ENCODE results near the gene KRT85. TPM values are rescaled to one million over a fixed set of nuclear protein-coding genes. Genes with fewer than 3 reads are reported as not detected.

The KRT85 gene
- total RNA-seq, 6 experiments from 2014 or later, result not detected

GRCh38 chr12:52351196-52352059, 15.9 kb downstream of the KRT85 start:
- TF ChIP-seq CTCF (IDR thresholded peaks at IDR 0.05), result no peak
- H3K4me1 Mint-ChIP-seq (ENCODE audit: low read depth), result peaks cover 17% of the 10 kb centered on the region
- H3K9me3 Mint-ChIP-seq, result no peaks in the 10 kb centered on the region
- no peak overlapping the region for H3K4me3 Mint-ChIP-seq
- no peak overlapping the region for H3K27ac Mint-ChIP-seq
- H3K27me3 Mint-ChIP-seq (ENCODE audit: insufficient read depth), result peaks cover 22% of the 10 kb centered on the region
- DNase-seq, result no peak
- no peaks in the 10 kb centered on the region for H3K36me3 Mint-ChIP-seq (ENCODE audit: low read depth)

- TF ChIP-seq CTCF (IDR thresholded peaks at IDR 0.05), result no peak
- no peak overlapping the region for H3K27ac Mint-ChIP-seq
- no peaks in the 10 kb centered on the region for H3K36me3 Mint-ChIP-seq (ENCODE audit: low read depth)
- DNase-seq, result no peak
- no peaks in the 10 kb centered on the region for H3K9me3 Mint-ChIP-seq
- H3K4me1 Mint-ChIP-seq (ENCODE audit: low read depth), result peaks cover 17% of the 10 kb centered on the region
- H3K27me3 Mint-ChIP-seq (ENCODE audit: insufficient read depth), result peaks cover 29% of the 10 kb centered on the region
- no peak overlapping the region for H3K4me3 Mint-ChIP-seq
Measured at GRCh38 chr12:52350786-52351185, 16.5 kb downstream of the KRT85 start.

GRCh38 chr12:52350021-52350620, 17.2 kb downstream of the KRT85 start:
- Mint-ChIP-seq H3K27me3 (ENCODE audit: insufficient read depth) (peaks cover 35% of the 10 kb centered on the region), H3K9me3 (no peaks in the 10 kb centered on the region), H3K36me3 (ENCODE audit: low read depth) (no peaks in the 10 kb centered on the region), H3K4me3 (no peak overlapping the region), H3K27ac (no peak overlapping the region), H3K4me1 (ENCODE audit: low read depth) (peaks cover 11% of the 10 kb centered on the region)
- TF ChIP-seq CTCF (IDR thresholded peaks at IDR 0.05), result no peak
- no peak for DNase-seq

- H3K4me3 Mint-ChIP-seq, result no peak overlapping the region
- DNase-seq, result peak; percentile 7
- peaks cover 7% of the 10 kb centered on the region for H3K4me1 Mint-ChIP-seq (ENCODE audit: low read depth)
- H3K36me3 Mint-ChIP-seq (ENCODE audit: low read depth), result no peaks in the 10 kb centered on the region
- TF ChIP-seq CTCF (IDR thresholded peaks at IDR 0.05), result no peak
- no peak overlapping the region for H3K27ac Mint-ChIP-seq
- peaks cover 35% of the 10 kb centered on the region for H3K27me3 Mint-ChIP-seq (ENCODE audit: insufficient read depth)
- H3K9me3 Mint-ChIP-seq, result no peaks in the 10 kb centered on the region
Measured at GRCh38 chr12:52349196-52349595, 18.1 kb downstream of the KRT85 start.

- H3K27me3 Mint-ChIP-seq (ENCODE audit: insufficient read depth), result peaks cover 44% of the 10 kb centered on the region
- H3K27ac Mint-ChIP-seq, result no peak overlapping the region
- peaks cover 7% of the 10 kb centered on the region for H3K4me1 Mint-ChIP-seq (ENCODE audit: low read depth)
- TF ChIP-seq CTCF (IDR thresholded peaks at IDR 0.05), result no peak
- H3K9me3 Mint-ChIP-seq, result peaks cover 10% of the 10 kb centered on the region
- no peak overlapping the region for H3K4me3 Mint-ChIP-seq
- DNase-seq, result no peak
- H3K36me3 Mint-ChIP-seq (ENCODE audit: low read depth), result no peaks in the 10 kb centered on the region
Measured at GRCh38 chr12:52347551-52348510, 19.4 kb downstream of the KRT85 start.
